H9 (cell line): ENCODE data around the gene CTLA4. TPM values are rescaled to one million over a fixed set of nuclear protein-coding genes. Genes with fewer than 3 reads are reported as not detected.

ENCODE experiments used
- DNase-seq: peaks from one replicate; pipeline ENCODE4 v3.0.0-alpha.2; 2017
- H2AFZ ChIP-seq: one replicate; pipeline ENCODE4 v1.6.1; 2013; ENCODE audit warnings: mild to moderate bottlenecking, low read length, control low read depth, moderate library complexity
- H2AK5ac ChIP-seq: 2 replicates; pipeline ENCODE4 v1.6.1; 2013; ENCODE audit warnings: low read length, control low read depth, mixed read lengths; ENCODE audit not compliant: insufficient read length
- H2BK120ac ChIP-seq: one replicate; pipeline ENCODE4 v1.6.1; 2013; ENCODE audit warnings: low read depth, mild to moderate bottlenecking, low read length, control low read depth, inconsistent platforms; ENCODE audit not compliant: poor library complexity, severe bottlenecking
- H2BK12ac ChIP-seq: 2 replicates; pipeline ENCODE4 v1.6.1; 2013; ENCODE audit warnings: low read length, control low read depth, mixed read lengths, low read depth; ENCODE audit not compliant: insufficient read length
- H2BK15ac ChIP-seq: 2 replicates; pipeline ENCODE4 v1.6.1; 2013; ENCODE audit warnings: low read depth, low read length, control low read depth
- H2BK20ac ChIP-seq: one replicate; pipeline ENCODE4 v1.6.1; 2013; ENCODE audit warnings: low read depth, mild to moderate bottlenecking, low read length, control low read depth, inconsistent platforms; ENCODE audit not compliant: poor library complexity, severe bottlenecking
- H2BK5ac ChIP-seq: 2 replicates; pipeline ENCODE4 v1.6.1; 2013; ENCODE audit warnings: low read length, control low read depth, mixed read lengths; ENCODE audit not compliant: insufficient read length
- H3K14ac ChIP-seq: 2 replicates; pipeline ENCODE4 v1.6.1; 2013; ENCODE audit warnings: low read length, control low read depth; ENCODE audit not compliant: insufficient read depth
- H3K18ac ChIP-seq: 2 replicates; pipeline ENCODE4 v1.6.1; 2013; ENCODE audit warnings: low read depth, mild to moderate bottlenecking, mixed read lengths, low read length, control low read depth; ENCODE audit not compliant: insufficient read length
- H3K23ac ChIP-seq: 2 replicates; pipeline ENCODE4 v1.6.1; 2013; ENCODE audit warnings: low read length, control low read depth, mixed read lengths, low read depth; ENCODE audit not compliant: insufficient read length
- H3K23me2 ChIP-seq: 2 replicates; pipeline ENCODE4 v1.6.1; 2013; ENCODE audit warnings: low read depth, mild to moderate bottlenecking, mixed read lengths, low read length, control low read depth; ENCODE audit not compliant: insufficient read length, poor library complexity, severe bottlenecking
- H3K27ac ChIP-seq: 2 replicates; pipeline ENCODE4 v1.5.1; 2013; ENCODE audit warnings: low read length, control low read depth, mixed read lengths, low read depth; ENCODE audit not compliant: insufficient read length
- H3K27me3 ChIP-seq: 2 replicates; pipeline ENCODE4 v1.6.1; 2013; ENCODE audit warnings: low read length, control low read depth, inconsistent platforms; ENCODE audit not compliant: insufficient read depth
- H3K4ac ChIP-seq: 2 replicates; pipeline ENCODE4 v1.6.1; 2013; ENCODE audit warnings: low read depth, mild to moderate bottlenecking, control low read depth, inconsistent platforms, low read length, moderate library complexity
- H3K4me1 ChIP-seq: 2 replicates; pipeline ENCODE4 v1.6.1; 2013; ENCODE audit warnings: low read length, control low read depth, inconsistent platforms; ENCODE audit not compliant: insufficient read depth
- H3K4me2 ChIP-seq: 2 replicates; pipeline ENCODE4 v1.6.1; 2013; ENCODE audit warnings: low read length, control low read depth, mixed read lengths; ENCODE audit not compliant: insufficient read length, insufficient read depth
- H3K56ac ChIP-seq: 2 replicates; pipeline ENCODE4 v1.6.1; 2013; ENCODE audit warnings: low read depth, mild to moderate bottlenecking, mixed read lengths, low read length, control low read depth; ENCODE audit not compliant: insufficient read length
- H3K79me1 ChIP-seq: 2 replicates; pipeline ENCODE4 v1.6.1; 2013; ENCODE audit warnings: low read depth, mild to moderate bottlenecking, moderate library complexity, low read length, control low read depth, inconsistent platforms; ENCODE audit not compliant: insufficient read depth, poor library complexity, severe bottlenecking
- H3K79me2 ChIP-seq: 2 replicates; pipeline ENCODE4 v1.6.1; 2013; ENCODE audit warnings: low read length, control low read depth, inconsistent platforms; ENCODE audit not compliant: insufficient read depth
- H3K9ac ChIP-seq: 2 replicates; pipeline ENCODE4 v1.6.1; 2013; ENCODE audit warnings: low read length, control low read depth, mixed read lengths; ENCODE audit not compliant: insufficient read length; ENCODE audit errors: extremely low read depth
- H3K9me3 ChIP-seq: one replicate; pipeline ENCODE4 v1.6.1; 2013; ENCODE audit warnings: low read depth, low read length, inconsistent platforms; ENCODE audit not compliant: control insufficient read depth
- H3T11ph ChIP-seq: one replicate; pipeline ENCODE4 v1.6.1; 2013; ENCODE audit warnings: mild to moderate bottlenecking, low read length, control low read depth, inconsistent platforms
- H4K20me1 ChIP-seq: one replicate; pipeline ENCODE4 v1.6.1; 2013; ENCODE audit not compliant: control insufficient read depth, insufficient read length, insufficient read depth
- H4K5ac ChIP-seq: 2 replicates; pipeline ENCODE4 v1.6.1; 2013; ENCODE audit warnings: low read depth, mild to moderate bottlenecking, mixed read lengths, low read length, control low read depth; ENCODE audit not compliant: insufficient read length
- H4K8ac ChIP-seq: replicated peaks from 2 replicates; pipeline ENCODE4 v1.6.1; 2013; ENCODE audit warnings: low read length, control low read depth, mixed read lengths, low read depth; ENCODE audit not compliant: insufficient read length
- H4K91ac ChIP-seq: 2 replicates; pipeline ENCODE4 v1.6.1; 2013; ENCODE audit warnings: low read depth, mild to moderate bottlenecking, moderate library complexity, mixed read lengths, low read length, control low read depth; ENCODE audit not compliant: insufficient read length
- H3K27ac Mint-ChIP-seq, 3 experiments: 2 replicates in 2 of 3; 3 replicates in 1 of 3; pipeline ENCODE4 v1.8.0; 2020 to 2021; ENCODE audit warnings: mixed read lengths in 3 of 3, mild to moderate bottlenecking in 1 of 3, moderate library complexity in 1 of 3
- H3K27me3 Mint-ChIP-seq: 2 replicates; pipeline ENCODE4 v1.8.0; 2021; ENCODE audit warnings: low read depth, mild to moderate bottlenecking, moderate library complexity, mixed read lengths
- H3K36me3 Mint-ChIP-seq, 3 experiments: 2 replicates in 2 of 3; 3 replicates in 1 of 3; pipeline ENCODE4 v1.8.0; 2020 to 2021; ENCODE audit warnings: low read depth in 3 of 3, mixed read lengths in 3 of 3; ENCODE audit not compliant: insufficient read depth in 1 of 3
- H3K4me1 Mint-ChIP-seq, 2 experiments: 2 replicates each; pipeline ENCODE4 v1.8.0; 2020; ENCODE audit warnings: mixed read lengths in 2 of 2
- H3K4me3 Mint-ChIP-seq, 2 experiments: 2 replicates in 1 of 2; 3 replicates in 1 of 2; pipeline ENCODE4 v1.8.0; 2020 to 2021; ENCODE audit warnings: mild to moderate bottlenecking in 2 of 2, mixed read lengths in 2 of 2, moderate library complexity in 1 of 2
- H3K9me3 Mint-ChIP-seq, 2 experiments: 2 replicates in 1 of 2; 3 replicates in 1 of 2; pipeline ENCODE4 v1.8.0; 2020; ENCODE audit warnings: mild to moderate bottlenecking in 2 of 2, mixed read lengths in 2 of 2, moderate library complexity in 1 of 2
- WGBS: extraction: QIAGEN DNeasy Blood & Tissue Kit; methylation state at CpG from one replicate; pipeline ENCODE4 v1.1.7; 2013; ENCODE audit warnings: missing lambda C conversion rate, low lambda C conversion rate, mixed read lengths; ENCODE audit not compliant: insufficient read length; ENCODE audit errors: extremely low coverage; 5-methylcytosine and 5-hydroxymethylcytosine counted together
- total RNA-seq: library from RNA; stranded (reverse); gene quantifications from 2 replicates; pipeline ENCODE4 v1.2.1, GENCODE V29; 2021
- TF ChIP-seq, protein P1 (sequence below): fragments of 200-600 bp; sonication (generic); conservative IDR thresholded peaks from 3 replicates; pipeline ENCODE4 v1.8.0; 2021; ENCODE audit warnings: antibody characterized with exemption, mild to moderate bottlenecking

CTLA4 gene
- total RNA-seq, 1 experiment from 2014 or later: not detected

DNA sequence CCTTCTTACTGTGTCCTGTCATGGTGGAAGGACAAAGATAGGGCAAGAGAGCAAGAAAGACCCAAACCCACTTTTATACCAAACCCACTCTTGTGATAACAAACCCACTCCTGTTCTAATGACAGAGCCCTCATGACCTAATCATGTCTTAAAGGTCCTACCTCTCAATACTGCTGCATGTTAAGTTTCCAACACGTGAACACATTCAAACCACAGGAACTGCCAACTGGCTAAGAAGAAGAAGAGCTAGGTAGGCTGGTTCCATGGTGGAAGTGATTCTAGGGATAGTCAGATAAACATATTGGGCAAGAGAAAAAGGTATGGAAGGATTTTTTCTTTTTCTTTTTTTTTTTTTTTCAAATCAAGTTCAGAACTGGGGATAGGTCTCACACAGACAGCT, 22.0 kb downstream of the CTLA4 start:
- no peak overlapping the region for H3K4me3 Mint-ChIP-seq
- no CpG with 5 or more reads among the region's 1 CpG for WGBS
- Histone ChIP-seq H3K79me1 (no peaks in the 10 kb centered on the region), H4K91ac (no peak overlapping the region), H3K14ac (no peak overlapping the region), H2BK20ac (no peak overlapping the region), H4K5ac (no peak overlapping the region), H3T11ph (no peak overlapping the region), H3K56ac (no peak overlapping the region), H2BK120ac (no peak overlapping the region), H2AK5ac (no peak overlapping the region), H4K20me1 (no peaks in the 10 kb centered on the region), H3K27ac (no peak overlapping the region), H3K23me2 (no peaks in the 10 kb centered on the region), H3K9ac (no peak overlapping the region), H2BK15ac (no peak overlapping the region), H3K23ac (no peak overlapping the region), H3K4me1 (no peaks in the 10 kb centered on the region), H3K4me2 (no peak overlapping the region), H3K4ac (no peak overlapping the region), H3K27me3 (no peaks in the 10 kb centered on the region), H2BK5ac (no peak overlapping the region), H3K9me3 (no peaks in the 10 kb centered on the region), H4K8ac (no peak overlapping the region), H2AFZ (no peak overlapping the region), H2BK12ac (no peak overlapping the region), H3K18ac (no peak overlapping the region), H3K79me2 (no peaks in the 10 kb centered on the region)
- H3K27me3 Mint-ChIP-seq: no peaks in the 10 kb centered on the region
- H3K9me3 Mint-ChIP-seq: peaks cover 0 to 2% of the 10 kb centered on the region in 2 experiments; a peak in 1 of 5 replicates
- H3K4me1 Mint-ChIP-seq: peaks cover 3 to 5% of the 10 kb centered on the region in 2 experiments
- no peak overlapping the region for H3K27ac Mint-ChIP-seq
- TF ChIP-seq, protein P1, sequence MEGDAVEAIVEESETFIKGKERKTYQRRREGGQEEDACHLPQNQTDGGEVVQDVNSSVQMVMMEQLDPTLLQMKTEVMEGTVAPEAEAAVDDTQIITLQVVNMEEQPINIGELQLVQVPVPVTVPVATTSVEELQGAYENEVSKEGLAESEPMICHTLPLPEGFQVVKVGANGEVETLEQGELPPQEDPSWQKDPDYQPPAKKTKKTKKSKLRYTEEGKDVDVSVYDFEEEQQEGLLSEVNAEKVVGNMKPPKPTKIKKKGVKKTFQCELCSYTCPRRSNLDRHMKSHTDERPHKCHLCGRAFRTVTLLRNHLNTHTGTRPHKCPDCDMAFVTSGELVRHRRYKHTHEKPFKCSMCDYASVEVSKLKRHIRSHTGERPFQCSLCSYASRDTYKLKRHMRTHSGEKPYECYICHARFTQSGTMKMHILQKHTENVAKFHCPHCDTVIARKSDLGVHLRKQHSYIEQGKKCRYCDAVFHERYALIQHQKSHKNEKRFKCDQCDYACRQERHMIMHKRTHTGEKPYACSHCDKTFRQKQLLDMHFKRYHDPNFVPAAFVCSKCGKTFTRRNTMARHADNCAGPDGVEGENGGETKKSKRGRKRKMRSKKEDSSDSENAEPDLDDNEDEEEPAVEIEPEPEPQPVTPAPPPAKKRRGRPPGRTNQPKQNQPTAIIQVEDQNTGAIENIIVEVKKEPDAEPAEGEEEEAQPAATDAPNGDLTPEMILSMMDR: no peak
- no peaks in the 10 kb centered on the region for H3K36me3 Mint-ChIP-seq
- no peak for DNase-seq
